Measurements from ENCODE around the gene HTR1E. TPM values are rescaled to one million over a fixed set of nuclear protein-coding genes. Genes with fewer than 3 reads are reported as not detected.

The HTR1E gene
- total and polyA plus RNA-seq, 10 of the 15 experiments (the other 5 are each of a cell fraction or from before 2014, with no cell fraction given) = not detected

DNA sequence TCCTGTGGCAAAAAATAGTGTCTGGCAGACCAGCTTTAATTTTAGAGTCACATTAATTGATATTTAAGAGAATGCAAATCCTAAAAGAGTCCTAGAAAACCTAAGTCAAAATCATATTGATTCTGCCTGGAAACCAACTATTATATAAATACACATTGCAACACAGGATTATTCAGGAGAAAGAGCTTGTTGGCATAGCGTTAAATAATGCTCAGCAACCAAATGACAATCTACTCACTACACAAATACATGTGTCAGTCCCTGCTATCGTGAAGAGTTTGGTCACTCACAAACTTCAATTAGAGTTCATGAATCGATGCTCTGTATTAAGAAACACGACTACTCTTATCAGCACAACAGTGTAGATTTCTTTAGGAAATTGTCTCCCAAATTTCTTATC is 103.4 kb downstream of the HTR1E start:
- DNase-seq (ENCODE audit: low read depth, low spot score) (no peak), FAIRE-seq (no peak), ATAC-seq (no peak)
- in situ Hi-C loops (cut with MboI) (no loop called here), intact Hi-C loops (cut with micrococcal nuclease; ENCODE audit: unreplicated experiment) (no loop called here)
- no peak for TF ChIP-seq GABPA (IDR thresholded peaks at IDR 0.05; ENCODE audit: low read depth)
- TF ChIP-seq, protein P1, sequence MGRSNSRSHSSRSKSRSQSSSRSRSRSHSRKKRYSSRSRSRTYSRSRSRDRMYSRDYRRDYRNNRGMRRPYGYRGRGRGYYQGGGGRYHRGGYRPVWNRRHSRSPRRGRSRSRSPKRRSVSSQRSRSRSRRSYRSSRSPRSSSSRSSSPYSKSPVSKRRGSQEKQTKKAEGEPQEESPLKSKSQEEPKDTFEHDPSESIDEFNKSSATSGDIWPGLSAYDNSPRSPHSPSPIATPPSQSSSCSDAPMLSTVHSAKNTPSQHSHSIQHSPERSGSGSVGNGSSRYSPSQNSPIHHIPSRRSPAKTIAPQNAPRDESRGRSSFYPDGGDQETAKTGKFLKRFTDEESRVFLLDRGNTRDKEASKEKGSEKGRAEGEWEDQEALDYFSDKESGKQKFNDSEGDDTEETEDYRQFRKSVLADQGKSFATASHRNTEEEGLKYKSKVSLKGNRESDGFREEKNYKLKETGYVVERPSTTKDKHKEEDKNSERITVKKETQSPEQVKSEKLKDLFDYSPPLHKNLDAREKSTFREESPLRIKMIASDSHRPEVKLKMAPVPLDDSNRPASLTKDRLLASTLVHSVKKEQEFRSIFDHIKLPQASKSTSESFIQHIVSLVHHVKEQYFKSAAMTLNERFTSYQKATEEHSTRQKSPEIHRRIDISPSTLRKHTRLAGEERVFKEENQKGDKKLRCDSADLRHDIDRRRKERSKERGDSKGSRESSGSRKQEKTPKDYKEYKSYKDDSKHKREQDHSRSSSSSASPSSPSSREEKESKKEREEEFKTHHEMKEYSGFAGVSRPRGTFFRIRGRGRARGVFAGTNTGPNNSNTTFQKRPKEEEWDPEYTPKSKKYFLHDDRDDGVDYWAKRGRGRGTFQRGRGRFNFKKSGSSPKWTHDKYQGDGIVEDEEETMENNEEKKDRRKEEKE (IDR thresholded peaks at IDR 0.05) = no peak
- no peak for TF ChIP-seq ZNF24 (IDR thresholded peaks at IDR 0.05)
- no peak for TF ChIP-seq LARP7 (IDR thresholded peaks at IDR 0.05)
- TF ChIP-seq RCOR1 (conservative IDR thresholded peaks at IDR 0.05; ENCODE audit: low read depth, low read length) = no peak
- no peak for TF ChIP-seq ESRRA (IDR thresholded peaks at IDR 0.05; ENCODE audit: low read length)
- TF ChIP-seq, protein P2, sequence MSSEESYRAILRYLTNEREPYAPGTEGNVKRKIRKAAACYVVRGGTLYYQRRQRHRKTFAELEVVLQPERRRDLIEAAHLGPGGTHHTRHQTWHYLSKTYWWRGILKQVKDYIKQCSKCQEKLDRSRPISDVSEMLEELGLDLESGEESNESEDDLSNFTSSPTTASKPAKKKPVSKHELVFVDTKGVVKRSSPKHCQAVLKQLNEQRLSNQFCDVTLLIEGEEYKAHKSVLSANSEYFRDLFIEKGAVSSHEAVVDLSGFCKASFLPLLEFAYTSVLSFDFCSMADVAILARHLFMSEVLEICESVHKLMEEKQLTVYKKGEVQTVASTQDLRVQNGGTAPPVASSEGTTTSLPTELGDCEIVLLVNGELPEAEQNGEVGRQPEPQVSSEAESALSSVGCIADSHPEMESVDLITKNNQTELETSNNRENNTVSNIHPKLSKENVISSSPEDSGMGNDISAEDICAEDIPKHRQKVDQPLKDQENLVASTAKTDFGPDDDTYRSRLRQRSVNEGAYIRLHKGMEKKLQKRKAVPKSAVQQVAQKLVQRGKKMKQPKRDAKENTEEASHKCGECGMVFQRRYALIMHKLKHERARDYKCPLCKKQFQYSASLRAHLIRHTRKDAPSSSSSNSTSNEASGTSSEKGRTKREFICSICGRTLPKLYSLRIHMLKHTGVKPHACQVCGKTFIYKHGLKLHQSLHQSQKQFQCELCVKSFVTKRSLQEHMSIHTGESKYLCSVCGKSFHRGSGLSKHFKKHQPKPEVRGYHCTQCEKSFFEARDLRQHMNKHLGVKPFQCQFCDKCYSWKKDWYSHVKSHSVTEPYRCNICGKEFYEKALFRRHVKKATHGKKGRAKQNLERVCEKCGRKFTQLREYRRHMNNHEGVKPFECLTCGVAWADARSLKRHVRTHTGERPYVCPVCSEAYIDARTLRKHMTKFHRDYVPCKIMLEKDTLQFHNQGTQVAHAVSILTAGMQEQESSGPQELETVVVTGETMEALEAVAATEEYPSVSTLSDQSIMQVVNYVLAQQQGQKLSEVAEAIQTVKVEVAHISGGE (CRISPR knock-in tag; IDR thresholded peaks at IDR 0.05) = no peak
- TF ChIP-seq JUND (IDR thresholded peaks at IDR 0.05; ENCODE audit: low read depth, low read length) = no peak
- TF ChIP-seq YBX1 (IDR thresholded peaks at IDR 0.05) = no peak
- no peak for TF ChIP-seq SREBF2 (IDR thresholded peaks at IDR 0.05; ENCODE audit: low read length)
- no peak for TF ChIP-seq SMAD5 (IDR thresholded peaks at IDR 0.05; ENCODE audit: low read depth)
- TF ChIP-seq ZSCAN29 (IDR thresholded peaks at IDR 0.05) = no peak
- TF ChIP-seq SPI1 (IDR thresholded peaks at IDR 0.05; ENCODE audit: borderline replicate concordance, insufficient read depth, low read depth, low read length) = no peak
- TF ChIP-seq, protein P3, sequence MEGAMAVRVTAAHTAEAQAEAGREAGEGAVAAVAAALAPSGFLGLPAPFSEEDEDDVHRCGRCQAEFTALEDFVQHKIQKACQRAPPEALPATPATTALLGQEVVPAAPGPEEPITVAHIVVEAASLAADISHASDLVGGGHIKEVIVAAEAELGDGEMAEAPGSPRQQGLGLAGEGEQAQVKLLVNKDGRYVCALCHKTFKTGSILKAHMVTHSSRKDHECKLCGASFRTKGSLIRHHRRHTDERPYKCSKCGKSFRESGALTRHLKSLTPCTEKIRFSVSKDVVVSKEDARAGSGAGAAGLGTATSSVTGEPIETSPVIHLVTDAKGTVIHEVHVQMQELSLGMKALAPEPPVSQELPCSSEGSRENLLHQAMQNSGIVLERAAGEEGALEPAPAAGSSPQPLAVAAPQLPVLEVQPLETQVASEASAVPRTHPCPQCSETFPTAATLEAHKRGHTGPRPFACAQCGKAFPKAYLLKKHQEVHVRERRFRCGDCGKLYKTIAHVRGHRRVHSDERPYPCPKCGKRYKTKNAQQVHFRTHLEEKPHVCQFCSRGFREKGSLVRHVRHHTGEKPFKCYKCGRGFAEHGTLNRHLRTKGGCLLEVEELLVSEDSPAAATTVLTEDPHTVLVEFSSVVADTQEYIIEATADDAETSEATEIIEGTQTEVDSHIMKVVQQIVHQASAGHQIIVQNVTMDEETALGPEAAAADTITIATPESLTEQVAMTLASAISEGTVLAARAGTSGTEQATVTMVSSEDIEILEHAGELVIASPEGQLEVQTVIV (IDR thresholded peaks at IDR 0.05; ENCODE audit: borderline replicate concordance, partially characterized antibody) = no peak
- TF ChIP-seq, protein P4, sequence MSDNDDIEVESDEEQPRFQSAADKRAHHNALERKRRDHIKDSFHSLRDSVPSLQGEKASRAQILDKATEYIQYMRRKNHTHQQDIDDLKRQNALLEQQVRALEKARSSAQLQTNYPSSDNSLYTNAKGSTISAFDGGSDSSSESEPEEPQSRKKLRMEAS (IDR thresholded peaks at IDR 0.05; ENCODE audit: low read depth, low read length) = no peak
- no peak for TF ChIP-seq HDAC6 (IDR thresholded peaks at IDR 0.05; ENCODE audit: unreplicated experiment)
- no peak for TF ChIP-seq CHD2 (IDR thresholded peaks at IDR 0.05; ENCODE audit: borderline replicate concordance, low read depth, low read length)
- TF ChIP-seq FOXK2 (IDR thresholded peaks at IDR 0.05) = no peak
- BruUV-seq (replicated peaks) = no TSS peak
- H2AFZ ChIP-seq (ENCODE audit: control insufficient read depth, low read depth, low read length) = no peak overlapping the region
- no peak overlapping the region for H3K4me2 ChIP-seq (ENCODE audit: control insufficient read depth, insufficient read depth)
- POLR2A ChIA-PET = no interaction called here
- no peaks in the 10 kb centered on the region for H3K9me3 ChIP-seq (replicated peaks; ENCODE audit: control insufficient read depth, insufficient read depth, low read length)
- 39% methylated on average over 4 of the region's 4 CpGs for WGBS (ENCODE audit: insufficient coverage, insufficient replicate concordance, low lambda C conversion rate, missing lambda C conversion rate)
- H3K36me3 ChIP-seq (ENCODE audit: control insufficient read depth in 2 of 2, insufficient read depth in 2 of 2, low read length in 1 of 2) = no peaks in the 10 kb centered on the region
- no peaks in the 10 kb centered on the region for H3K79me2 ChIP-seq (ENCODE audit: control insufficient read depth, insufficient read depth, low read length)
- RAD21 ChIA-PET (ENCODE audit: unreplicated experiment) = no interaction called here
- H3K9ac ChIP-seq (ENCODE audit: control insufficient read depth, insufficient read depth, low read length) = no peak overlapping the region
- H3K27ac ChIP-seq (ENCODE audit: control insufficient read depth, insufficient read depth) = no peak overlapping the region
- CTCF ChIA-PET = no interaction called here
- H3K27me3 ChIP-seq (replicated peaks in 1 of 2; ENCODE audit: control insufficient read depth in 2 of 2, insufficient read depth in 2 of 2, low read length in 1 of 2) = no peaks in the 10 kb centered on the region; a peak in 1 of 4 replicates
- H3K4me3 ChIP-seq = no peak overlapping the region
- H4K20me1 ChIP-seq (ENCODE audit: control insufficient read depth, insufficient read depth) = no peaks in the 10 kb centered on the region
- H3K4me1 ChIP-seq (ENCODE audit: control insufficient read depth, insufficient read depth, low read length) = no peaks in the 10 kb centered on the region
- SMC1A ChIA-PET (ENCODE audit: uncharacterized antibody, unreplicated experiment) = no interaction called here

Data from GM12878 (cell line).